ENCODE measurements around the gene CTNNA2.
A peak's percentile ranks its signal among the peaks of the same experiment; 100 is the strongest.

Gene CTNNA2

GRCh38 chr2:80381666-80382065 lies 868.8 kb downstream of the CTNNA2 start:
- Histone ChIP-seq H3K27ac (ENCODE audit: low read length, poor library complexity, severe bottlenecking) (no peak overlapping the region), H3K23ac (ENCODE audit: low read length in 2 of 2) (no peak overlapping the region), H2BK5ac (ENCODE audit: low read depth, low read length, poor library complexity, severe bottlenecking) (no peak overlapping the region), H3K27me3 (ENCODE audit: control insufficient read depth in 1 of 2, insufficient read depth in 1 of 2, low read length in 2 of 2) (no peaks in the 10 kb centered on the region), H2AK5ac (ENCODE audit: low read length, severe bottlenecking) (no peak overlapping the region), H3K9ac (ENCODE audit: low read length) (no peak overlapping the region), H2BK12ac (ENCODE audit: low read length in 2 of 2) (no peak overlapping the region), H4K91ac (ENCODE audit: low read length) (no peak overlapping the region), H2BK120ac (ENCODE audit: low read depth, low read length) (no peak overlapping the region), H3K18ac (ENCODE audit: low read depth in 1 of 2, low read length in 2 of 2) (no peak overlapping the region), H3K36me3 (ENCODE audit: control insufficient read depth in 1 of 2, insufficient read depth in 2 of 2, low read depth in 1 of 2, low read length in 2 of 2) (no peaks in the 10 kb centered on the region), H4K8ac (ENCODE audit: low read length) (no peak overlapping the region), H3K79me1 (replicated peaks; ENCODE audit: low read length, poor library complexity, severe bottlenecking) (no peaks in the 10 kb centered on the region), H3K4me2 (ENCODE audit: low read length, poor library complexity, severe bottlenecking) (no peak overlapping the region), H3K4me3 (ENCODE audit: insufficient read depth in 1 of 2, low read depth in 1 of 2, low read length in 2 of 2) (no peak overlapping the region), H3K4ac (ENCODE audit: low read depth in 1 of 2, low read length in 2 of 2) (no peak overlapping the region), H2AFZ (ENCODE audit: low read depth, low read length) (no peak overlapping the region), H2BK15ac (ENCODE audit: low read depth, poor library complexity, severe bottlenecking) (no peak overlapping the region), H3K14ac (ENCODE audit: low read length in 2 of 2) (no peak overlapping the region), H3K4me1 (ENCODE audit: control insufficient read depth, insufficient read depth, low read depth, low read length) (no peaks in the 10 kb centered on the region), H3K9me3 (ENCODE audit: control insufficient read depth, low read length) (no peaks in the 10 kb centered on the region)
- no peak for DNase-seq
- 81% methylated on average over 3 of the region's 3 CpGs for WGBS

- H2AK5ac ChIP-seq (ENCODE audit: low read length, severe bottlenecking), result no peak overlapping the region
- H2BK15ac ChIP-seq (ENCODE audit: low read depth, poor library complexity, severe bottlenecking), result no peak overlapping the region
- H3K36me3 ChIP-seq (ENCODE audit: control insufficient read depth in 1 of 2, insufficient read depth in 2 of 2, low read depth in 1 of 2, low read length in 2 of 2), result no peaks in the 10 kb centered on the region
- no CpG with 5 or more reads among the region's 2 CpGs for WGBS
- H3K23ac ChIP-seq (ENCODE audit: low read length in 2 of 2), result no peak overlapping the region
- no peak overlapping the region for H3K18ac ChIP-seq (ENCODE audit: low read depth in 1 of 2, low read length in 2 of 2)
- DNase-seq, result peak; percentile 31
- H3K4me1 ChIP-seq (ENCODE audit: control insufficient read depth, insufficient read depth, low read depth, low read length), result no peaks in the 10 kb centered on the region
- H2BK120ac ChIP-seq (ENCODE audit: low read depth, low read length), result no peak overlapping the region
- H2AFZ ChIP-seq (ENCODE audit: low read depth, low read length), result no peak overlapping the region
- H3K14ac ChIP-seq (ENCODE audit: low read length in 2 of 2), result no peak overlapping the region
- no peak overlapping the region for H3K4me2 ChIP-seq (ENCODE audit: low read length, poor library complexity, severe bottlenecking)
- H3K4ac ChIP-seq (ENCODE audit: low read depth in 1 of 2, low read length in 2 of 2), result no peak overlapping the region
- peak overlapping the region; percentile 57 for H3K9ac ChIP-seq (ENCODE audit: low read length)
- H4K8ac ChIP-seq (ENCODE audit: low read length), result no peak overlapping the region
- H2BK12ac ChIP-seq (ENCODE audit: low read length in 2 of 2), result no peak overlapping the region
- no peaks in the 10 kb centered on the region for H3K9me3 ChIP-seq (ENCODE audit: control insufficient read depth, low read length)
- H3K4me3 ChIP-seq (ENCODE audit: insufficient read depth in 1 of 2, low read depth in 1 of 2, low read length in 2 of 2), result no peak overlapping the region
- no peak overlapping the region for H4K91ac ChIP-seq (ENCODE audit: low read length)
- H3K27me3 ChIP-seq (ENCODE audit: control insufficient read depth in 1 of 2, insufficient read depth in 1 of 2, low read length in 2 of 2), result no peaks in the 10 kb centered on the region
- H3K79me1 ChIP-seq (replicated peaks; ENCODE audit: low read length, poor library complexity, severe bottlenecking), result no peaks in the 10 kb centered on the region
- no peak overlapping the region for H3K27ac ChIP-seq (ENCODE audit: low read length, poor library complexity, severe bottlenecking)
- no peak overlapping the region for H2BK5ac ChIP-seq (ENCODE audit: low read depth, low read length, poor library complexity, severe bottlenecking)
These were observed 879.6 kb downstream of the CTNNA2 start for GRCh38 chr2:80392441-80392840.

GRCh38 chr2:80393991-80394390 lies 881.1 kb downstream of the CTNNA2 start:
- H3K9ac ChIP-seq (ENCODE audit: low read length), result no peak overlapping the region
- no peak overlapping the region for H2AFZ ChIP-seq (ENCODE audit: low read depth, low read length)
- no peak overlapping the region for H3K4me3 ChIP-seq (ENCODE audit: insufficient read depth in 1 of 2, low read depth in 1 of 2, low read length in 2 of 2)
- 84% methylated on average over 1 of the region's 1 CpG for WGBS
- no peak overlapping the region for H3K14ac ChIP-seq (ENCODE audit: low read length in 2 of 2)
- no peaks in the 10 kb centered on the region for H3K4me1 ChIP-seq (ENCODE audit: control insufficient read depth, insufficient read depth, low read depth, low read length)
- H2BK12ac ChIP-seq (ENCODE audit: low read length in 2 of 2), result no peak overlapping the region
- DNase-seq, result no peak
- H2BK5ac ChIP-seq (ENCODE audit: low read depth, low read length, poor library complexity, severe bottlenecking), result no peak overlapping the region
- no peak overlapping the region for H3K18ac ChIP-seq (ENCODE audit: low read depth in 1 of 2, low read length in 2 of 2)
- H4K8ac ChIP-seq (ENCODE audit: low read length), result no peak overlapping the region
- no peak overlapping the region for H4K91ac ChIP-seq (ENCODE audit: low read length)
- H3K4me2 ChIP-seq (ENCODE audit: low read length, poor library complexity, severe bottlenecking), result no peak overlapping the region
- no peak overlapping the region for H2BK15ac ChIP-seq (ENCODE audit: low read depth, poor library complexity, severe bottlenecking)
- no peak overlapping the region for H3K23ac ChIP-seq (ENCODE audit: low read length in 2 of 2)
- no peaks in the 10 kb centered on the region for H3K36me3 ChIP-seq (ENCODE audit: control insufficient read depth in 1 of 2, insufficient read depth in 2 of 2, low read depth in 1 of 2, low read length in 2 of 2)
- no peaks in the 10 kb centered on the region for H3K9me3 ChIP-seq (ENCODE audit: control insufficient read depth, low read length)
- no peaks in the 10 kb centered on the region for H3K27me3 ChIP-seq (ENCODE audit: control insufficient read depth in 1 of 2, insufficient read depth in 1 of 2, low read length in 2 of 2)
- no peaks in the 10 kb centered on the region for H3K79me1 ChIP-seq (replicated peaks; ENCODE audit: low read length, poor library complexity, severe bottlenecking)
- H2AK5ac ChIP-seq (ENCODE audit: low read length, severe bottlenecking), result no peak overlapping the region
- H3K4ac ChIP-seq (ENCODE audit: low read depth in 1 of 2, low read length in 2 of 2), result no peak overlapping the region
- H2BK120ac ChIP-seq (ENCODE audit: low read depth, low read length), result no peak overlapping the region
- H3K27ac ChIP-seq (ENCODE audit: low read length, poor library complexity, severe bottlenecking), result no peak overlapping the region

GRCh38 chr2:80395251-80395650 lies 882.4 kb downstream of the CTNNA2 start:
- H2BK15ac ChIP-seq (ENCODE audit: low read depth, poor library complexity, severe bottlenecking), result no peak overlapping the region
- no peak overlapping the region for H2BK12ac ChIP-seq (ENCODE audit: low read length in 2 of 2)
- no peak overlapping the region for H2BK5ac ChIP-seq (ENCODE audit: low read depth, low read length, poor library complexity, severe bottlenecking)
- H3K4me3 ChIP-seq (ENCODE audit: insufficient read depth in 1 of 2, low read depth in 1 of 2, low read length in 2 of 2), result no peak overlapping the region
- 92% methylated on average over 1 of the region's 1 CpG for WGBS
- no peak overlapping the region for H3K27ac ChIP-seq (ENCODE audit: low read length, poor library complexity, severe bottlenecking)
- H3K14ac ChIP-seq (ENCODE audit: low read length in 2 of 2), result no peak overlapping the region
- no peak overlapping the region for H4K8ac ChIP-seq (ENCODE audit: low read length)
- no peak overlapping the region for H3K4ac ChIP-seq (ENCODE audit: low read depth in 1 of 2, low read length in 2 of 2)
- H3K27me3 ChIP-seq (ENCODE audit: control insufficient read depth in 1 of 2, insufficient read depth in 1 of 2, low read length in 2 of 2), result no peaks in the 10 kb centered on the region
- H3K4me2 ChIP-seq (ENCODE audit: low read length, poor library complexity, severe bottlenecking), result no peak overlapping the region
- H3K36me3 ChIP-seq (ENCODE audit: control insufficient read depth in 1 of 2, insufficient read depth in 2 of 2, low read depth in 1 of 2, low read length in 2 of 2), result no peaks in the 10 kb centered on the region
- H2BK120ac ChIP-seq (ENCODE audit: low read depth, low read length), result no peak overlapping the region
- H3K4me1 ChIP-seq (ENCODE audit: control insufficient read depth, insufficient read depth, low read depth, low read length), result no peaks in the 10 kb centered on the region
- no peak overlapping the region for H3K9ac ChIP-seq (ENCODE audit: low read length)
- no peaks in the 10 kb centered on the region for H3K9me3 ChIP-seq (ENCODE audit: control insufficient read depth, low read length)
- DNase-seq, result no peak
- no peaks in the 10 kb centered on the region for H3K79me1 ChIP-seq (replicated peaks; ENCODE audit: low read length, poor library complexity, severe bottlenecking)
- H3K23ac ChIP-seq (ENCODE audit: low read length in 2 of 2), result no peak overlapping the region
- no peak overlapping the region for H2AK5ac ChIP-seq (ENCODE audit: low read length, severe bottlenecking)
- no peak overlapping the region for H2AFZ ChIP-seq (ENCODE audit: low read depth, low read length)
- no peak overlapping the region for H3K18ac ChIP-seq (ENCODE audit: low read depth in 1 of 2, low read length in 2 of 2)
- H4K91ac ChIP-seq (ENCODE audit: low read length), result no peak overlapping the region
